GM12874 (cell line): Measurements from ENCODE around the gene ADAMTS14.

Source experiments
- TF ChIP-seq, protein P1 (sequence below): IDR thresholded peaks from 2 replicates; pipeline ENCODE4 v1.5.1; 2011; ENCODE audit warnings: low read depth, mild to moderate bottlenecking, control low read depth, low read length, moderate library complexity; ENCODE audit not compliant: insufficient read depth

The ADAMTS14 gene

GRCh38 chr10:70797840-70798239, 125.5 kb downstream of the ADAMTS14 start:
- TF ChIP-seq, protein P1, sequence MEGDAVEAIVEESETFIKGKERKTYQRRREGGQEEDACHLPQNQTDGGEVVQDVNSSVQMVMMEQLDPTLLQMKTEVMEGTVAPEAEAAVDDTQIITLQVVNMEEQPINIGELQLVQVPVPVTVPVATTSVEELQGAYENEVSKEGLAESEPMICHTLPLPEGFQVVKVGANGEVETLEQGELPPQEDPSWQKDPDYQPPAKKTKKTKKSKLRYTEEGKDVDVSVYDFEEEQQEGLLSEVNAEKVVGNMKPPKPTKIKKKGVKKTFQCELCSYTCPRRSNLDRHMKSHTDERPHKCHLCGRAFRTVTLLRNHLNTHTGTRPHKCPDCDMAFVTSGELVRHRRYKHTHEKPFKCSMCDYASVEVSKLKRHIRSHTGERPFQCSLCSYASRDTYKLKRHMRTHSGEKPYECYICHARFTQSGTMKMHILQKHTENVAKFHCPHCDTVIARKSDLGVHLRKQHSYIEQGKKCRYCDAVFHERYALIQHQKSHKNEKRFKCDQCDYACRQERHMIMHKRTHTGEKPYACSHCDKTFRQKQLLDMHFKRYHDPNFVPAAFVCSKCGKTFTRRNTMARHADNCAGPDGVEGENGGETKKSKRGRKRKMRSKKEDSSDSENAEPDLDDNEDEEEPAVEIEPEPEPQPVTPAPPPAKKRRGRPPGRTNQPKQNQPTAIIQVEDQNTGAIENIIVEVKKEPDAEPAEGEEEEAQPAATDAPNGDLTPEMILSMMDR: no peak

GRCh38 chr10:70799124-70799523, 126.8 kb downstream of the ADAMTS14 start:
- TF ChIP-seq, protein P1: no peak

GRCh38 chr10:70801854-70802253, 129.5 kb downstream of the ADAMTS14 start:
- TF ChIP-seq, protein P1: no peak

DNA sequence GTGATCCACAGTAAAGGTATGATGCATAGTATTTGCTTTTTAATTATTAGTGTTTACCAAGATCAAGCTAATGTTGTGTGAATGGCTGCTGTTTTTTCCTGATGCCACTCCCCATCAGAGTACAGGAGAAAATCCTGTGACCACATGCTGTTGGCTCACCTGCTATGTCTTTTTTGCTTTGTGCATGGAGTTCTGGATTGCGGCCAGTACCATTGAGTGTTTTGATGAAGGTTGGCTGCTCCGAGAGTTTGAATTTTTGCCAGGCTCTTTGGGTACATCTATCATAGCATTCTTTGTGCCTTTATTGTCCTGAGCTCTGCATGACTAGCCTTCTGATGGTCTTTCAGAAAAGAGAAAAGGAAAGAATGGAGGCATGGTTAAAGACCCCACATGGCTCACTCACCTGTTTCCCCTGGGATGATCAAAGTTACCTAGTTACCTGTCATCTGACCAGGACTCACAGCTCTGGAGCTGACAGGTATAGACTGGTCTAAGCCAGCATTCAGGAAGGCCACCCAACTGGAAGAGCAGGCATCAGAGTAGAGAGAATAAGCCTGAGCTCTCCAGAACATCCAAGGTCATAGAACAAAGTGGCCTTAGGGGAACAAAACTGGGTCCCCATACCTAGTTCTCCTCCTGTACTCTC, 131.6 kb downstream of the ADAMTS14 start:
- TF ChIP-seq, protein P1: no peak

DNA sequence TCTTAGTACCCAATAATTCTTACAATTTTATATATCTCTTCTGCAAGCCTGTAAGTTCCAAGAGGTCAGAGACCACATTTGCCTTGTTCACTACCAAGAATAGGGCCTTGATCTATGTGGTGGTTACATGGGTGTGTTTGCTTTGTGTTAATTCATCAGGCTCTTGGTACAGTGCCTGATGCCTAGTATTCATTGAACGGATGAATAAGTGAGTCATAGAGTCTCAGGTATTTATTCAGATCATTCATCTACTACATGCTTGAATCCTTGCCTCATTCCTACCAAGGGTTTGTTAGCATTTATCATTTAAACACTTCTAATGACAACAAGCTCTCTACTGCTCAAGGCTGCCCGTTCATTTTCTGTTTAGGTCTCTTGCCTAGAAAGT, 132.1 kb downstream of the ADAMTS14 start:
- TF ChIP-seq, protein P1: no peak

DNA sequence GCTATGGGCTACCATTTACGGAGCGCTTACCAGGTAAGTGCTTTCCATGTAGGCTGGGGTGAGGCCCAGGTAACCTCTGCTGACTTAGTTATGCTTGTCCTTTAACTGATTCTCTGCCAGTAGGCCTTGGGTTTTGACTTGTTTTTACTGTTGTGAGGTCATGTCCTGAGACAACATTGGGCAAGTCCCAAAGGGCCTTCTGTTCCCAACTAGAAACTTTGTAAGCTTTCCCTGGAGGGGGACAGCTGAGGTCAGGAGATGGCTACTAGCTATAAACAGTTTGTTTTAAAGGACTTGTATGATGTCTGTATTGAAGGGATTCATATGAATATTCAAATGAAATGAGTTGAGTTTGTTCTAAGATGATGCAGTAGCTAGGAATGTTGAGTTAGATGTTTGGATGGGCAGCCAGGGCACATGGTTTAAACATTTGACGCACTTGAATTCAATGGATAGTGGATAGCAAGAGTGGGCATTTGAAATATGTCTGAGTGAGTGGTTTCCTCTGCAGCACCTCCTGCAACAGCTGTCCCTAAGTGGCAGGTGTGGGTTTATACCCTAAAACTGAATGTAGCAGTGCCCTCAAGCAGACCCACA, 133.4 kb downstream of the ADAMTS14 start:
- TF ChIP-seq, protein P1: no peak

DNA sequence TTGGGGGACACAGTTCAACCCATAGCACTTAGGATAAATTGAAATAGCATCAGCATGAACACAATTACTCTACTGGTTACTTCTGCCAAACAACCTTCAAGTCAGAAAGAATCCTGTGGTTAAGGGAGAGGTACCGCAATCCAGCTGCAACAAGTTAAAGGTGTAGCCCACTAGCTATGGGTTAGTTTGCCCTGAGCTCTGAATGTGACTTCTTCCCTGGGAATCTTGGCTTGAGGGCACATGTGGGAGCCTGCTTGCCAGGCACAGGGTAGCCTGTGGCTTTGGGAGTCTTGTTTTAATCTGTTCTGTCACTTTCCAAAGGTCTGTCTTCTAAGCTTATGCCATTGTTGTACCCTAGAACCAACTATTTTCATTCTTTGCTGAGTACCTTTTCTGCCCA, 134.5 kb downstream of the ADAMTS14 start:
- TF ChIP-seq, protein P1: no peak

- TF ChIP-seq, protein P1: no peak
Observed at GRCh38 chr10:70807556-70807955, 135.2 kb downstream of the ADAMTS14 start.
